GM12878 (cell line): ENCODE measurements around the gene HDAC7. TPM values are rescaled to one million over a fixed set of nuclear protein-coding genes. Genes with fewer than 3 reads are reported as not detected.

ENCODE experiments used
- ATAC-seq: fragments of 200-7000 bp; cut with Tn5 transposase; 3 replicates; pipeline ENCODE4 v1.9.1; 2020; ENCODE audit warnings: mild to moderate bottlenecking, moderate library complexity
- BruUV-seq: library from RNA; stranded (reverse); fragments of 400-500 nt; replicated peaks from 2 replicates; lab custom pipeline; 2021; lab: Mats Ljungman, UMichigan
- CTCF ChIA-PET: fragments of 300-600 bp; sonication (Branson Sonifier 250); formaldehyde crosslinking; extraction: SDS; loops from one replicate; lab custom pipeline; 2021; ENCODE audit warnings: inconsistent platforms; lab: Yijun Ruan, JAX
- POLR2A ChIA-PET: fragments of 350-600 bp; formaldehyde crosslinking; extraction: SDS; loops from one replicate; lab custom pipeline; 2021; ENCODE audit warnings: inconsistent platforms; lab: Charles Lee
- RAD21 ChIA-PET: fragments of 300-600 bp; sonication (Branson Sonifier 250); formaldehyde crosslinking; loops from one replicate; lab custom pipeline; 2023; ENCODE audit warnings: antibody characterized with exemption; ENCODE audit not compliant: unreplicated experiment; lab: Charles Lee
- SMC1A ChIA-PET: fragments of 300-600 bp; sonication (Branson Sonifier 250); formaldehyde crosslinking; loops from one replicate; lab custom pipeline; 2023; ENCODE audit not compliant: unreplicated experiment, uncharacterized antibody; lab: Charles Lee
- DNase-seq: peaks from one replicate; pipeline ENCODE4 v3.0.0-alpha.2; 2011; ENCODE audit warnings: low read depth, low spot score
- FAIRE-seq: peaks from 3 replicates; lab custom pipeline; 2011; peaks lifted over from hg19 to GRCh38; lab: Jason Lieb, UNC
- H2AFZ ChIP-seq: 2 replicates; pipeline ENCODE4 v1.6.0; 2011; ENCODE audit warnings: low read depth, low read length, control low read depth; ENCODE audit not compliant: control insufficient read depth
- H3K27ac ChIP-seq: 2 replicates; pipeline ENCODE4 v1.5.1; 2011; ENCODE audit warnings: control low read depth; ENCODE audit not compliant: control insufficient read depth, insufficient read depth
- H3K27me3 ChIP-seq, 2 experiments: replicated peaks in 1 of 2; 2 replicates each; pipeline versions ENCODE4 v1.6.0 to v1.6.1; 2011; ENCODE audit warnings: low read length in 1 of 2; ENCODE audit not compliant: control insufficient read depth in 2 of 2, insufficient read depth in 2 of 2
- H3K36me3 ChIP-seq, 2 experiments: 2 replicates each; pipeline ENCODE4 v1.5.1; 2011; ENCODE audit warnings: low read length in 1 of 2; ENCODE audit not compliant: control insufficient read depth in 2 of 2, insufficient read depth in 2 of 2
- H3K4me1 ChIP-seq: 2 replicates; pipeline ENCODE4 v1.6.1; 2011; ENCODE audit warnings: mild to moderate bottlenecking, low read length, moderate library complexity, mixed read lengths; ENCODE audit not compliant: control insufficient read depth, insufficient read depth
- H3K4me2 ChIP-seq: 2 replicates; pipeline ENCODE4 v1.6.0; 2011; ENCODE audit warnings: control low read depth; ENCODE audit not compliant: control insufficient read depth, insufficient read depth
- H3K4me3 ChIP-seq: fragments of 200-600 bp; sonication (generic); 2 replicates; pipeline ENCODE4 v1.5.1; 2016
- H3K79me2 ChIP-seq: 2 replicates; pipeline ENCODE4 v1.6.0; 2011; ENCODE audit warnings: low read length; ENCODE audit not compliant: control insufficient read depth, insufficient read depth
- H3K9ac ChIP-seq: 2 replicates; pipeline ENCODE4 v1.8.0; 2011; ENCODE audit warnings: low read length, control low read depth, mixed read lengths; ENCODE audit not compliant: control insufficient read depth, insufficient read depth
- H3K9me3 ChIP-seq: replicated peaks from 3 replicates; pipeline ENCODE4 v1.5.1; 2011; ENCODE audit warnings: mild to moderate bottlenecking, low read length; ENCODE audit not compliant: control insufficient read depth, insufficient read depth
- H4K20me1 ChIP-seq: 2 replicates; pipeline ENCODE4 v1.6.0; 2011; ENCODE audit not compliant: control insufficient read depth, insufficient read depth
- NR2C2 ChIP-seq: IDR thresholded peaks from 2 replicates; pipeline ENCODE4 v1.6.1; 2011; ENCODE audit warnings: borderline replicate concordance, low read depth; ENCODE audit not compliant: control insufficient read depth, insufficient read length
- RB1 ChIP-seq: fragments of 450-650 bp; formaldehyde crosslinking; IDR thresholded peaks from 2 replicates; pipeline ENCODE4 v1.6.1; 2017; ENCODE audit warnings: mild to moderate bottlenecking, borderline replicate concordance
- REST ChIP-seq: IDR thresholded peaks from 2 replicates; pipeline ENCODE4 v1.6.1; 2012; ENCODE audit warnings: mild to moderate bottlenecking, low read depth, low read length
- SIN3A ChIP-seq: IDR thresholded peaks from 2 replicates; pipeline ENCODE4 v1.6.1; 2012; ENCODE audit warnings: low read depth, low read length, improper control_type of control experiment
- STAT3 ChIP-seq: IDR thresholded peaks from 2 replicates; pipeline ENCODE4 v1.6.1; 2011; ENCODE audit warnings: low read depth, low read length, improper control_type of control experiment
- TBL1XR1 ChIP-seq: IDR thresholded peaks from 2 replicates; pipeline ENCODE4 v1.6.1; 2012; ENCODE audit warnings: low read depth, low read length, improper control_type of control experiment
- WRNIP1 ChIP-seq: IDR thresholded peaks from 2 replicates; pipeline ENCODE4 v1.6.1; 2011; ENCODE audit warnings: low read depth, low read length, improper control_type of control experiment, borderline replicate concordance
- ZBED1 ChIP-seq: IDR thresholded peaks from 2 replicates; pipeline ENCODE4 v1.6.1; 2016; ENCODE audit warnings: borderline replicate concordance
- WGBS: methylation state at CpG from one replicate; pipeline ENCODE4 v1.1.6; 2016; ENCODE audit warnings: low lambda C conversion rate; ENCODE audit not compliant: insufficient replicate concordance, insufficient coverage; ENCODE audit errors: missing lambda C conversion rate; 5-methylcytosine and 5-hydroxymethylcytosine counted together
- in situ Hi-C: fragments of 300-500 bp; cut with MboI; formaldehyde crosslinking; loops from 9 replicates; pipeline ENCODE4 v1.14.3; 2018; ENCODE audit warnings: mixed read lengths
- intact Hi-C: fragments of 100-400 bp; cut with micrococcal nuclease; formaldehyde crosslinking; loops from one replicate; pipeline ENCODE4 v1.14.2; 2022; ENCODE audit not compliant: unreplicated experiment
- polyA plus RNA-seq, 11 experiments: library from polyadenylated mRNA; depleted of rRNA in 4 of 11; unstranded in 6 of 11; stranded (reverse) in 5 of 11; fragments of >200 nt; fragmentation: Nextera tagmentation in 4 of 11; fragmentation: Illumina TruSeq in 1 of 11; extraction: Ambion mirVana in 4 of 11; extraction: Trizol in 1 of 11; gene quantifications; 1 replicate in 1 of 11; 2 replicates in 10 of 11; pipeline versions ENCODE4 v1.2.1 to v1.2.3, GENCODE V29; 2011 to 2016; ENCODE audit warnings: inconsistent platforms in 2 of 11, missing spikeins in 2 of 11, low read depth in 1 of 11
- total RNA-seq, 4 experiments: library from RNA; depleted of rRNA in 3 of 4; stranded (reverse); fragments of >200 nt in 3 of 4; fragmentation: Illumina TruSeq in 1 of 4; extraction: Trizol in 1 of 4; gene quantifications; 2 replicates each; pipeline versions ENCODE4 v1.2.1 to v1.2.3, GENCODE V29; 2013 to 2021

Gene HDAC7
- total and polyA plus RNA-seq, 10 of the 15 experiments (the other 5 are each of a cell fraction or from before 2014, with no cell fraction given): 0.47 to 18.3 (median 5.4) TPM

GRCh38 chr12:47763481-47764346 is 56.0 kb downstream of the HDAC7 start:
- 60% methylated on average over 8 of the region's 8 CpGs for WGBS
- Histone ChIP-seq H3K27me3 (no peaks in the 10 kb centered on the region), H4K20me1 (no peaks in the 10 kb centered on the region), H3K4me2 (no peak overlapping the region), H3K4me1 (peaks cover 6% of the 10 kb centered on the region; the same call in 1 of the 2 replicates), H3K79me2 (no peaks in the 10 kb centered on the region), H3K9me3 (no peaks in the 10 kb centered on the region), H3K36me3 (no peaks in the 10 kb centered on the region), H3K9ac (no peak overlapping the region), H2AFZ (no peak overlapping the region), H3K27ac (no peak overlapping the region), H3K4me3 (no peak overlapping the region)
- CTCF ChIA-PET: interaction anchor here (0.9 to 14.5 kb wide), 6 partner anchors 9 to 112 kb away, joined by 3 to 507 read pairs (median 5); partner anchors contain the start of gene SLC48A1
- intact Hi-C loops: no loop called here
- SMC1A ChIA-PET: interaction anchor here (0.8 to 12.2 kb wide), 5 partner anchors 8 to 47 kb away, joined by 3 to 277 read pairs (median 5); no protein-coding TSS in a partner anchor
- ATAC-seq: no peak
- in situ Hi-C loops: no loop called here
- DNase-seq: no peak
- POLR2A ChIA-PET: interaction anchor here (0.9 kb wide), 1 partner anchor 41 kb away, joined by 3 read pairs; no protein-coding TSS in a partner anchor
- no peak for FAIRE-seq
- TF ChIP-seq ZBED1: no peak
- no TSS peak for BruUV-seq
- RAD21 ChIA-PET: interaction anchor here (1.2 to 12.6 kb wide), 3 partner anchors 21 to 74 kb away, joined by 4 to 237 read pairs (median 11); no protein-coding TSS in a partner anchor

GRCh38 chr12:47762850-47763465 is 56.7 kb downstream of the HDAC7 start:
- in situ Hi-C loops (no loop called here), intact Hi-C loops (no loop called here)
- no peak overlapping the region for H3K4me2 ChIP-seq
- H3K27ac ChIP-seq: no peak overlapping the region
- ChIA-PET POLR2A (interaction anchor here (0.9 kb wide), 1 partner anchor 41 kb away, joined by 3 read pairs; no protein-coding TSS in a partner anchor), SMC1A (interaction anchor here (0.6 to 12.2 kb wide), 6 partner anchors 8 to 57 kb away, joined by 3 to 277 read pairs (median 4); partner anchors contain the start of gene RPAP3), CTCF (interaction anchor here (0.9 to 14.5 kb wide), 7 partner anchors 10 to 111 kb away, joined by 3 to 507 read pairs (median 3); partner anchors contain the start of gene SLC48A1), RAD21 (interaction anchor here (1.2 to 12.6 kb wide), 4 partner anchors 20 to 75 kb away, joined by 3 to 237 read pairs (median 8); no protein-coding TSS in a partner anchor)
- H2AFZ ChIP-seq: no peak overlapping the region
- H4K20me1 ChIP-seq: no peaks in the 10 kb centered on the region
- BruUV-seq: no TSS peak
- no peaks in the 10 kb centered on the region for H3K79me2 ChIP-seq
- no peak for ATAC-seq
- 37% methylated on average over 3 of the region's 3 CpGs for WGBS
- H3K4me1 ChIP-seq: peaks cover 6% of the 10 kb centered on the region; the same call in 1 of the 2 replicates
- no peaks in the 10 kb centered on the region for H3K9me3 ChIP-seq
- no peak overlapping the region for H3K4me3 ChIP-seq
- no peak overlapping the region for H3K9ac ChIP-seq
- FAIRE-seq: no peak
- DNase-seq: no peak
- H3K27me3 ChIP-seq: no peaks in the 10 kb centered on the region
- H3K36me3 ChIP-seq: no peaks in the 10 kb centered on the region
- TF ChIP-seq STAT3 (no peak), NR2C2 (no peak), RB1 (no peak), REST (no peak), SIN3A (no peak), TBL1XR1 (no peak), WRNIP1 (no peak)
